DND-41 (cell line): ENCODE results near the gene GPC3.

Experiments
- EZH2 ChIP-seq: IDR thresholded peaks from 3 replicates; pipeline ENCODE4 v1.6.1; 2012; ENCODE audit warnings: borderline replicate concordance, low read depth, mild to moderate bottlenecking, moderate library complexity, low read length, inconsistent platforms; ENCODE audit not compliant: severe bottlenecking
- TF ChIP-seq, protein P1 (sequence below): IDR thresholded peaks from 2 replicates; pipeline ENCODE4 v1.5.1; 2012; ENCODE audit warnings: borderline replicate concordance, low read length, moderate library complexity, mild to moderate bottlenecking; ENCODE audit not compliant: poor library complexity, severe bottlenecking; ENCODE audit errors: extremely low read depth

DNA sequence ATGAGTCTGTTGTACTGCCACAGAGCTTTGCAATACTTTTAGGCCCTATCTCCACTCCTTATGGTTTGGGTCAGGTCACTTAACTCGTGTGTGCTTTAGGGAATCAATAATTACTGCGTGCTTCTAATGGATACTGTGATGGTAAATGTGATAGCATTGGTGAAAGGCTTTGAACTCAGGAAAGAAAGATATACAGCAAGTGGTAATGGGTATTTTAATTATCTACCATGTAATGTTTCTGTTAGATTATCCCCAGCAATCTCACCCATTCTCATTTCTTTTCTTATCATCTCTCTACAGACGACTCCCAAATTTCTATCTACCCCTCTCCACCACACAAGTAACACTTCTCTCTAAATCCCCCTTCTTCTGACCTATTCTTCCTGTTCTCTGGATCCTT, 128.6 kb downstream of the GPC3 start:
- TF ChIP-seq EZH2, result no peak
- TF ChIP-seq, protein P1, sequence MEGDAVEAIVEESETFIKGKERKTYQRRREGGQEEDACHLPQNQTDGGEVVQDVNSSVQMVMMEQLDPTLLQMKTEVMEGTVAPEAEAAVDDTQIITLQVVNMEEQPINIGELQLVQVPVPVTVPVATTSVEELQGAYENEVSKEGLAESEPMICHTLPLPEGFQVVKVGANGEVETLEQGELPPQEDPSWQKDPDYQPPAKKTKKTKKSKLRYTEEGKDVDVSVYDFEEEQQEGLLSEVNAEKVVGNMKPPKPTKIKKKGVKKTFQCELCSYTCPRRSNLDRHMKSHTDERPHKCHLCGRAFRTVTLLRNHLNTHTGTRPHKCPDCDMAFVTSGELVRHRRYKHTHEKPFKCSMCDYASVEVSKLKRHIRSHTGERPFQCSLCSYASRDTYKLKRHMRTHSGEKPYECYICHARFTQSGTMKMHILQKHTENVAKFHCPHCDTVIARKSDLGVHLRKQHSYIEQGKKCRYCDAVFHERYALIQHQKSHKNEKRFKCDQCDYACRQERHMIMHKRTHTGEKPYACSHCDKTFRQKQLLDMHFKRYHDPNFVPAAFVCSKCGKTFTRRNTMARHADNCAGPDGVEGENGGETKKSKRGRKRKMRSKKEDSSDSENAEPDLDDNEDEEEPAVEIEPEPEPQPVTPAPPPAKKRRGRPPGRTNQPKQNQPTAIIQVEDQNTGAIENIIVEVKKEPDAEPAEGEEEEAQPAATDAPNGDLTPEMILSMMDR, result no peak
